T-helper 22 cell (primary cell): Measurements from ENCODE around the gene GPR148.

Source experiments
- DNase-seq: peaks from one replicate; pipeline ENCODE4 v3.0.0-alpha.2; 2020; ENCODE audit warnings: low read depth

GPR148 gene

DNA sequence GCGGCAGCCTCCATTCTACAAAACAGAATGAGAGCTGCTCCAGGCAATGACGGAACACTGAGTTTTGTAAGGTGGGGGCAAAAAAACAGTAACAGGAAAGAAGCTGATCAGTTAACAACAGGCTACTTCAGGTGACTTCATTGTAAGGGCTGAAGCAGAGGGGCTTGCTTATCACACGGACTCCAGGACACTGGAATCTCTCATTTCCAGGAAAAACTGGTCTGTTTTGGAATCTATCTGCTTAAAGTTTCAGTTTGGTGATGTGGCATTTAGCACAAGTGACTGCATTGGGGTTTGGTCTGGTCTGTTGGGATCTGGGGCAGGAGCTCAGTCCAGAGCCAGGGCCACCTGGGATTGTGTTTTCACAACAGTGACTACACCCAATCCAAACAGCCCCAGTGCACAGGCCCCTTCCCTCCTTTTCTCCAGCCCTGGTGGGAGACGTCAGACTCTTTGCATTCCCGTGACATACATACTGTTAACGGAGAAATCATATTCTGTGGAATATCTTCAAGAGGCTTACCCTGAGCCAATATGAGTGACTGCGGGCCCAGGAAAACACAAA is 40.6 kb downstream of the GPR148 start:
- DNase-seq = no peak

GRCh38 chr2:130776550-130776949 is 47.7 kb downstream of the GPR148 start:
- DNase-seq = no peak

DNA sequence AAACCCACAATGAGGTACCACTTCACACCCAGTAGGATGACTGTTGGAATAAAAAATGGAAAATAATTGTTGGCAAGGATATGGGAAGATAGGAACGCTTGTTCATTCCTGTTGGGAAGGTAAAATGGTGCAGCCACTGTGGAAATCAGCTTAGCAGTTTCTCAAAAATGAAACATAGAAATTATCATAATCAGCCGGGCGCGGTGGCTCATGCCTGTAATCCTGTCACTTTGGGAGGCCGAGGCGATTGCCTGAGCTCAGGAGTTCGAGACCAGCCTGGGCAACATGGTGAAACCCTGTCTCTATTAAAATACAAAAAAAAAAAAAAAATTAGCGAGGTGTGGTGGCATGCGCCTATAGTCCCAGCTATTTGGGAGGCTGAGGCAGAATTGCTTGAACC is 49.9 kb downstream of the GPR148 start:
- no peak for DNase-seq
